ENCODE measurements around the gene COX4I1. TPM values are rescaled to one million over a fixed set of nuclear protein-coding genes. Genes with fewer than 3 reads are reported as not detected.

Gene COX4I1
- total RNA-seq, 1 experiment from 2014 or later: 814 TPM

- no peak overlapping the region for H3K27ac Mint-ChIP-seq (ENCODE audit: unreplicated experiment)
- peaks cover 17% of the 10 kb centered on the region for H3K9me3 Mint-ChIP-seq (ENCODE audit: unreplicated experiment)
- ChIA-PET POLR2A (no interaction called here), CTCF (interaction anchor here (0.6 kb wide), 1 partner anchor 147 kb away, joined by 3 read pairs; no protein-coding TSS in a partner anchor)
- Histone ChIP-seq H3K9me3 (peaks cover 5% of the 10 kb centered on the region; the same call in 1 of the 2 replicates), H3K36me3 (ENCODE audit: control insufficient read depth, insufficient read depth, low read length) (no peaks in the 10 kb centered on the region), H3K4me1 (0 out of 2 replicates have a peak, but pooled peaks cover 3% of the 10 kb centered on the region), H3K27me3 (replicated peaks; ENCODE audit: control insufficient read depth, insufficient read depth, low read length) (no peaks in the 10 kb centered on the region), H3K4me3 (ENCODE audit: low read depth, low read length) (no peak overlapping the region)
- H3K27me3 Mint-ChIP-seq (ENCODE audit: insufficient read depth, unreplicated experiment): no peaks in the 10 kb centered on the region
- intact Hi-C loops (cut with micrococcal nuclease; ENCODE audit: unreplicated experiment): no loop called here
- H3K4me1 Mint-ChIP-seq (ENCODE audit: low read depth, unreplicated experiment): peaks cover 9% of the 10 kb centered on the region
- no TSS peak for BruUV-seq (replicated peaks)
- peaks cover 7% of the 10 kb centered on the region for H3K36me3 Mint-ChIP-seq (ENCODE audit: insufficient read depth, unreplicated experiment)
- H3K4me3 Mint-ChIP-seq (ENCODE audit: unreplicated experiment): no peak overlapping the region
- no peak for DNase-seq
- TF ChIP-seq, protein P1, sequence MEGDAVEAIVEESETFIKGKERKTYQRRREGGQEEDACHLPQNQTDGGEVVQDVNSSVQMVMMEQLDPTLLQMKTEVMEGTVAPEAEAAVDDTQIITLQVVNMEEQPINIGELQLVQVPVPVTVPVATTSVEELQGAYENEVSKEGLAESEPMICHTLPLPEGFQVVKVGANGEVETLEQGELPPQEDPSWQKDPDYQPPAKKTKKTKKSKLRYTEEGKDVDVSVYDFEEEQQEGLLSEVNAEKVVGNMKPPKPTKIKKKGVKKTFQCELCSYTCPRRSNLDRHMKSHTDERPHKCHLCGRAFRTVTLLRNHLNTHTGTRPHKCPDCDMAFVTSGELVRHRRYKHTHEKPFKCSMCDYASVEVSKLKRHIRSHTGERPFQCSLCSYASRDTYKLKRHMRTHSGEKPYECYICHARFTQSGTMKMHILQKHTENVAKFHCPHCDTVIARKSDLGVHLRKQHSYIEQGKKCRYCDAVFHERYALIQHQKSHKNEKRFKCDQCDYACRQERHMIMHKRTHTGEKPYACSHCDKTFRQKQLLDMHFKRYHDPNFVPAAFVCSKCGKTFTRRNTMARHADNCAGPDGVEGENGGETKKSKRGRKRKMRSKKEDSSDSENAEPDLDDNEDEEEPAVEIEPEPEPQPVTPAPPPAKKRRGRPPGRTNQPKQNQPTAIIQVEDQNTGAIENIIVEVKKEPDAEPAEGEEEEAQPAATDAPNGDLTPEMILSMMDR (IDR thresholded peaks at IDR 0.05; ENCODE audit: insufficient read depth in 1 of 2, low read depth in 1 of 2, low read length in 1 of 2, severe bottlenecking in 1 of 2, unreplicated experiment in 1 of 2): no peak
These were observed 40.9 kb downstream of the COX4I1 start for GRCh38 chr16:85840395-85840794.

DNA sequence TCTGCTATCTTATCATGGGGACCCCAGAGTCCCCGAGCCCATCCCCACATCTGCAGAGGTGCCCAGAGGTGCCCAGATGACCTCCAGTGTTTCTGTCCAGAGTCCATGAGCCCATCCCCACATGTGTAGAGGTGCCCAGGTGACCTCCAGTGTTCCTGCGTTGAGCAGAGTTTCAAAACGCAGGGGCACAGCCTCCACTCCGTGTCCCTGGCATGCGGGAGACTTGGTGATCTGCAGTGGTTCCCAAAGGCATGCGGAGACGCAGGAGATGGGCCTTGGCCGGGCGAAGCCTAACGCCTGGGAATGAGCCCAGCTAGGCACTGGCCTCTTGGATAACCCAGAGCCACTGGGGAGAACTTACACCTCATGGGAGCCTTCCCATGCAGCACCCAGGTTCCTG, 41.3 kb downstream of the COX4I1 start:
- no peaks in the 10 kb centered on the region for H3K36me3 ChIP-seq (ENCODE audit: control insufficient read depth, insufficient read depth, low read length)

GRCh38 chr16:85842435-85842834, 42.9 kb downstream of the COX4I1 start:
- H3K4me1 ChIP-seq: peaks cover 4% of the 10 kb centered on the region
- H3K27me3 ChIP-seq (replicated peaks; ENCODE audit: control insufficient read depth, insufficient read depth, low read length): no peaks in the 10 kb centered on the region
- ChIA-PET CTCF (interaction anchor here (0.6 kb wide), 1 partner anchor 32 kb away, joined by 3 read pairs; no protein-coding TSS in a partner anchor), POLR2A (no interaction called here)
- H3K36me3 ChIP-seq (ENCODE audit: control insufficient read depth, insufficient read depth, low read length): no peaks in the 10 kb centered on the region
- Mint-ChIP-seq H3K27me3 (ENCODE audit: insufficient read depth, unreplicated experiment) (no peaks in the 10 kb centered on the region), H3K36me3 (ENCODE audit: insufficient read depth, unreplicated experiment) (peaks cover 7% of the 10 kb centered on the region), H3K4me1 (ENCODE audit: low read depth, unreplicated experiment) (peaks cover 19% of the 10 kb centered on the region), H3K27ac (ENCODE audit: unreplicated experiment) (no peak overlapping the region), H3K4me3 (ENCODE audit: unreplicated experiment) (no peak overlapping the region), H3K9me3 (ENCODE audit: unreplicated experiment) (peaks cover 17% of the 10 kb centered on the region)
- peaks cover 4% of the 10 kb centered on the region; the same call in 1 of the 2 replicates for H3K9me3 ChIP-seq
- DNase-seq: no peak
- no peak overlapping the region for H3K4me3 ChIP-seq (ENCODE audit: low read depth, low read length)
- no TSS peak for BruUV-seq (replicated peaks)
- intact Hi-C loops (cut with micrococcal nuclease; ENCODE audit: unreplicated experiment): no loop called here
- TF ChIP-seq, protein P1 (IDR thresholded peaks at IDR 0.05; ENCODE audit: insufficient read depth in 1 of 2, low read depth in 1 of 2, low read length in 1 of 2, severe bottlenecking in 1 of 2, unreplicated experiment in 1 of 2): no peak

More for the DNA sequence above, 41.3 kb downstream of the COX4I1 start:
- no peak for DNase-seq
- peaks cover 7% of the 10 kb centered on the region for H3K36me3 Mint-ChIP-seq (ENCODE audit: insufficient read depth, unreplicated experiment)
- H3K27me3 ChIP-seq (replicated peaks; ENCODE audit: control insufficient read depth, insufficient read depth, low read length): no peaks in the 10 kb centered on the region
- no TSS peak for BruUV-seq (replicated peaks)
- no peaks in the 10 kb centered on the region for H3K27me3 Mint-ChIP-seq (ENCODE audit: insufficient read depth, unreplicated experiment)
- no peak overlapping the region for H3K4me3 Mint-ChIP-seq (ENCODE audit: unreplicated experiment)
- H3K4me3 ChIP-seq (ENCODE audit: low read depth, low read length): no peak overlapping the region
- ChIA-PET CTCF (no interaction called here), POLR2A (no interaction called here)
- peaks cover 9% of the 10 kb centered on the region for H3K4me1 Mint-ChIP-seq (ENCODE audit: low read depth, unreplicated experiment)
- TF ChIP-seq, protein P1 (IDR thresholded peaks at IDR 0.05; ENCODE audit: insufficient read depth in 1 of 2, low read depth in 1 of 2, low read length in 1 of 2, severe bottlenecking in 1 of 2, unreplicated experiment in 1 of 2): no peak
- 0 out of 2 replicates have a peak, but pooled peaks cover 4% of the 10 kb centered on the region for H3K4me1 ChIP-seq
- no peak overlapping the region for H3K27ac Mint-ChIP-seq (ENCODE audit: unreplicated experiment)
- H3K9me3 ChIP-seq: peaks cover 5% of the 10 kb centered on the region; the same call in 1 of the 2 replicates
- H3K9me3 Mint-ChIP-seq (ENCODE audit: unreplicated experiment): peaks cover 17% of the 10 kb centered on the region
- intact Hi-C loops (cut with micrococcal nuclease; ENCODE audit: unreplicated experiment): no loop called here
